ENCODE measurements around the gene KLK6.
"Not testable (repeated sequence)": the region's sequence is repeated elsewhere in the genome, so short reads cannot be mapped to it uniquely, and the experiment has no call there.

KLK6 gene

DNA sequence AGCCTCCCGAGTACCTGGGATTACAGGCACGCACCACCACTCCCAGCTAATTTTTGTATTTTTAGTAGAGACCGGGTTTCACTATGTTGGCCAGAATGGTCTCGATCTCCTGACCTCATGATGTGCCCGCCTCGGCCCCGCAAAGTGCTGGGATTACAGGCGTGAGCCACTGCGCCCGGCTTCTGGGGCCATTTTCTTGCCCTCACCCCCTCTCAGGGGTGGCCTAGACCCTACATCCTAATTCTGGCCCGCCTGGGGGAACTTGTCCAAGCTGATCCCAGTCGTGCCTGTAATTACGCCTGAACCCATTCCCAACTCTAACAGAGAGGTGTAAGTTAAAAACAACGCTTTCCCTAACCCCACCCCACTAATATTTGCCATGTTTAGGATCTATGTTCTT is 15.0 kb upstream of the KLK6 start:
- not testable (repeated sequence) for DNase-seq

- DNase-seq, result no peak
Measured at GRCh38 chr19:50983625-50984292, 14.4 kb upstream of the KLK6 start, which contains the start of gene KLK7. Gene KLK7, minus strand, starts transcription at chr19:50983917. Its CDS starts 1,518 bp downstream, at chr19:50982399.

DNA sequence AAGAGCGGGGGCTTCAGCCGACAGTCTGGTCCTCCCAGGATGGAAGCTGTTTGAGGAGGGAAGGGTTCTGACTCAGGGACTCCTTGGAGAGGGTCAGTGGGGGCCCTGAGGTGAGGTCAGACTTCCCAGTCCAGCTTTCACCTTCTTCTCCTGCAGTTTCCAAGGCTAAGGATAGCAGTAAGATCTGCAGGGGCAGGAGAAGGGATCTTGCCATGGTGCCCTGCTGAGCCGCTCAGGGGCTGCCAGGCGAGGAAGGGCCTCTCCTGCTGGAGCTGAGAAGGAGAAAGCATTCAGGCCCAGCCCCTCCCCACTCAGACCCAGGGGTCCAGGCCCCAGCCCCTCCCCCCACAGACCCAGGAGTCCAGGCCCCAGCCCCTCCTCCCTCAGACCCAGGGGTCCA is 12.8 kb upstream of the KLK6 start:
- no peak for DNase-seq

GRCh38 chr19:50981587-50982146 is 12.3 kb upstream of the KLK6 start:
- no peak for DNase-seq

DNA sequence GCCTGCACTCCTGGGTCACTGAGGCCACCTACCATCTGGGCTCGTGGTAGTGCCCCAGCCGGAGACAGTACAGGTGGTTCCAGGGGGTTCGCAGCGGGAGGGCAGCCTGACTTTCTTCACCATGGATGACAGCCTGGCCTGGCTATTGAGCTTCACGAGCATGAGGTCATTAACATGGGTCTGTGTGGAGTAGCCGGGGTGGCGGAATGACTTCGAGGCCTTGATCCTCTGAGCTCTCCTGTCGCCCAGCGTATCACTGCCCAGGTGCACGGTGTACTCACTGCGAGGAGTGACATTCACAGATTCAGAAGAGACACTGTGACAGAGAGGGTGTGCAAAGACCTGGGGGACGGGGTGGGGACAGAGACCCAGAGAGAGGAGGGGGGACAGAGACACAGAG is 10.8 kb upstream of the KLK6 start:
- peak in 1 of 2 experiments; percentile 25 for DNase-seq

- no peak for DNase-seq
Measured at GRCh38 chr19:50979758-50980157, 10.4 kb upstream of the KLK6 start.

- no peak for DNase-seq
Measured at GRCh38 chr19:50978772-50979390, 9.5 kb upstream of the KLK6 start.

DNA sequence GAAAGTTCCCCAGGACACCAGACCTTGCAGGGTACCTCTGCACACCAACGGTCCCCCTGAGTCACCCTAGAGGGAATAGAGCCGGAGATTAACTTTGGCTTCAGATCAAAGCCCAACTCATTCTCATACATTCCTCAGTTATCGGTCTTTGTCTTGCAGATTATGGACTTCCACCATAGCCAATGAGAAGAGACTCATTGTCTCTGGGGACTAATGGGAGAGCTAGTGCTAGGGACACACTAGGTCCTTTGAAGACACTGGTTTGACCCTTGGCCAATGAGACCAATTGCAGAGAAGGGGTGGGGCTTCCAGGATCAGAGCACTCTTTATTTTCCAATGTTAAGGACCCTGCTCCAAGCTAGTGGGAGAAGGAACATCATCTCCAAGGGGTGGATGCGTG is 8.2 kb upstream of the KLK6 start:
- no peak for DNase-seq

GRCh38 chr19:50975766-50976165 is 6.4 kb upstream of the KLK6 start:
- no peak for DNase-seq

DNA sequence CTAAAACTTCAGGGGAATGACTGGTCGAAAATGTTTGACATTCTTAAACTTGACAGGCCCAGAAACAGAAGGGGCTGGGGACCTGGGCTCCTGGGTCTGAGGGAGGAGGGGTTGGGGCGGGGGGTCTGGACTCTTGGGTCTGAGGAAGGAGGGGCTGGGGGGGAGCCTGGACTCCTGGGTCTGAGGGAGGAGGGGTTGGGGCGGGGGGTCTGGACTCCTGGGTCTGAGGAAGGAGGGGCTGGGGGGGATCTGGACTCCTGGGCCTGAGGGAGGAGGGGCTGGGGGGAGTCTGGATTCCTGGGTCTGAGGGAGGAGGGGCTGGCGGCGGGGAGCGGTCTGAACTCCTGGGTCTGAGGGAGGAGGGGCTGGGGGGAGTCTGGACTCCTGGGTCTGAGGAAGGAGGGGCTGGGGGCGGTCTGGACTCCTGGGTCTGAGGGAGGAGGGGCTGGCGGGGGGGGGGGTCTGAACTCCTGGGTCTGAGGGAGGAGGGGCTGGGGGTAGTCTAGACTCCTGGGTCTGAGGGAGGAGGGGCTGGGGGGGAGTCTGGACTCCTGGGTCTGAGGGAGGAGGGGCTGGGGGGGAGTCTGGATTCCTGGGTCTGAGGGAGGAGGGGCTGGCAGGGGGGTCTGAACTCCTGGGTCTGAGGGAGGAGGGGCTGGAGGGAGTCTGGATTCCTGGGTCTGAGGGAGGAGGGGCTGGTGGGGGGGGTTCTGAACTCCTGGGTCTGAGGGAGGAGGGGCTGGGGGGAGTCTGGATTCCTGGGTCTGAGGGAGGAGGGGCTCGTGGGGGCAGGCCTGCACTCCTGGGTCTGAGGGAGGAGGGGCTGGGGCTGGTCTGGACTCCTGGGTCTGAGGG is 5.5 kb upstream of the KLK6 start:
- no peak for DNase-seq

GRCh38 chr19:50972795-50973376 is 3.5 kb upstream of the KLK6 start:
- no peak for DNase-seq

GRCh38 chr19:50969810-50970209 is 419 bp upstream of the KLK6 start:
- not testable (repeated sequence) for DNase-seq

GRCh38 chr19:50968716-50969412 is 527 bp downstream of the KLK6 start:
- no peak for DNase-seq

DNA sequence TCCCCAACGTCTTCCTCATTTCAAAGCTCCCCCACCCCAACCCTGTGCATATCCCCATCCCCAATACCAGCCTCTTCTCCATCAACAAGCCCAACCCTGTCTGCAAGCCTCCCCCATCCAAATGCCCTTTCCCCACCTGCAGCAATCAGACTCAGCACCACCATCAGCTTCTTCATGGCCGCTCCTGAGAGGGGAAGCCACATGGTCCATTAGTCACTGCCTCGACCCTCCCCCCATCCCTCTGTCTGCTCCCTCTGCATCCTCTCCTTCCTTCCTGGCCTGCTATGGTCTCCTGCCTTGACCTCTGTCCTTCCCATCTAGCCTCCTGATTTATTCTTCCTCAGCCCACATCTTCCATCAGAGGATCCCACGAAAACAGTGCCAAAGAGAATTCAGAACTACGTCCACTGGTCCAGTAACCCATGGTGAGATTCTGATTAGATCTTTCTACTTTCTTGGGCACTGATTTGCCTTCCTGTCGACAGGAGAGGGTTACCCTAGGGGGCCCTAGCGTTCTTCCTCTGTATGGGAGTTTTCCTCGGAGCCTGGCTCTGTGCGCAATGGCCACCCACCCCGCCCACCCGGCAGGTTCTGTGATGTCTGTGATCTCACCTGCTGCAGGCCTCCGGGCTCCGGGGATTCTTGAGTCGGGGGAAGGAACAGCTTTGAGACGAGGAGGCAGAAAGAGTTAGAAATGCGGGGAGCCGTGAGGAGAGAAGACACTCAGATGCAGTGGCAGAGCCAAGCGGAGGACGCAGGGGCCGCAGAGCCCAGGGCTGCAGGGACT is 1.3 kb downstream of the KLK6 start:
- DNase-seq, result no peak

DNA sequence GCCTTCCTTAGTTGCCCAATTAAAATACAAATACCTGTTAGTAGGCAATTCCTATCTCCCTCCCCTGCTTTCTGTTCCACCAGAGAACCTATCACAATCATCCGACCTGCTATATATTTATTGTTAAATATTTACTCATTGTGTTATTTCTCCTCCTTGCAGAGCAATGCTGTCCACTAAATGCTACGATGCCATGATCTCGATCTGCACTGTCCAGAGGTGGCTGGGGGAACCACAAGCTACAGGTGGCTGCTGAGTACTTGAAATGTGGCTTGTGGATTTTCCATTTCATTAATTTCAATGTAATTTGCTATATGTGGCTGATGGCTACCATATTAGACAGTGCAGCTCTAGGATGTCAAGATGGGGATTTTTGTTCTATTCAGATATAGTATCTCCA is 5.1 kb downstream of the KLK6 start:
- no peak for DNase-seq

DNA sequence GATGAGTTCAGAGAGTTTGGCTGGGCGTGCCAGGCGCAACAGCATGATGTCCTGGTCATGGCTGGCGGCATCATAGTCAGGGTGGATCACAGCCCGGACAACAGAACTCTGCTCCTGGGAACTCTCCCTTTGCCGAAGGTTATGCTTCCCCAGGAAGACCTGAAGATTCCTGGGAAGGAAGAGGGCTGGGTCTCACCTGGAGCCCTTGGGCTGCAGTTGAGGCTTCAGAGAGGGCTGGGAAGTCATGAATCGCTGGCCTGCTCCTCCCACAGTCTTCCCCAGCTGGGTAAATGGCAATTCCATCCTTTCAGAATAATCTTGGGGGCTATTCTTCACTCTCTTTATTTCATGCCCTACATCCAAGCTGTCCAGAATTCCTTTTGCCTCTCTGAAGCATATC is 6.0 kb downstream of the KLK6 start:
- DNase-seq, result no peak

GRCh38 chr19:50962245-50962644 is 7.1 kb downstream of the KLK6 start:
- no peak for DNase-seq

GRCh38 chr19:50959731-50960500 is 9.5 kb downstream of the KLK6 start:
- DNase-seq, result no peak

- no peak for DNase-seq
Measured at GRCh38 chr19:50957587-50957986, 11.8 kb downstream of the KLK6 start.

DNA sequence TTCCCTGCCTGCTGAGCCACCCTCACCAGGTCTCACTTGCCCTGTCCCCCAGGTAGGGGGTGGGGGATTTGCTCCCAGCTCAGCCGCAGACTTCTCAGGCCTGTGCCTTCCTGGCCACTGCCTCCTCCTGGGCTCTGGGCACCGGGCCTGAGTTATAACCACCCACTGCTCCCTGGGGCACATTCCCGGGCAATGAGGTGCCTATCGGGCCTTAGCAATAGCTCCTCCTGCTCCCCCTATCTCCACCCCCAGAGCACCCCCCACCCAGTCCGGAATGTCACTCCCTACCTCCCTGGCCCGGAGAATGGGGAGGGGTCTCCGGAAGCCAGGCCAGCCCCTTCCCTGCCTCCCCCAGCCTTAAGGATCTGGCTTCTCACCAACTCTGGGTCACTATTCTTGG is 16.5 kb downstream of the KLK6 start, which contains the start of gene KLK5:
Gene KLK5, minus strand, starts transcription at position 129 of the 400 bp plus-strand sequence. CDS start 381 bp downstream, outside the sequence.
- no peak for DNase-seq

DNA sequence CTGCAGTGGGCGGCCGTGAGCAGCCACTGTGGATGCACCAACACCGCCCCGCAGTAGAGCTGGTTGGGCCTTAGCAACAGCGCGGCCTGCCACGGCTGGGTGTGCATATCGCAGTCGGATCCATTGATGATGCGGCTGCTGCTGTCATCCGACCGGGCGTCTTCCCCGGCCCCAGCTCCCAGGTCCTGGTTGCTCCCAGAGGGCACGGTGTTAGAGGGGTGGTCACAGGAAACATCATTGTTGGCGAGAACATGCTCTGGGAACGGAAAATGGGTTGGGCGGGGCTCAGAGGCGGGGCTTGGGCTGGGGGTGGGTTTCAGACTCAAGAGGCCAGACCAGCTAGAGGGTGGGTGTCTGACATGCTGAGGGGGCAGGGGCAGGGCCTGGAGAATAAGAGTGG is 19.5 kb downstream of the KLK6 start:
- DNase-seq, result no peak

All from NCI-H1930 (cell line).